NCI-H2196 treated with DMSO at 0.1 percent for 48 hours (cell line): ENCODE data around the gene RAPGEF1.

Experiments used
- DNase-seq: peaks from one replicate; lab custom pipeline; 2025; ENCODE audit not compliant: unreplicated experiment; lab: John Stamatoyannopoulos, UW

RAPGEF1 gene

DNA sequence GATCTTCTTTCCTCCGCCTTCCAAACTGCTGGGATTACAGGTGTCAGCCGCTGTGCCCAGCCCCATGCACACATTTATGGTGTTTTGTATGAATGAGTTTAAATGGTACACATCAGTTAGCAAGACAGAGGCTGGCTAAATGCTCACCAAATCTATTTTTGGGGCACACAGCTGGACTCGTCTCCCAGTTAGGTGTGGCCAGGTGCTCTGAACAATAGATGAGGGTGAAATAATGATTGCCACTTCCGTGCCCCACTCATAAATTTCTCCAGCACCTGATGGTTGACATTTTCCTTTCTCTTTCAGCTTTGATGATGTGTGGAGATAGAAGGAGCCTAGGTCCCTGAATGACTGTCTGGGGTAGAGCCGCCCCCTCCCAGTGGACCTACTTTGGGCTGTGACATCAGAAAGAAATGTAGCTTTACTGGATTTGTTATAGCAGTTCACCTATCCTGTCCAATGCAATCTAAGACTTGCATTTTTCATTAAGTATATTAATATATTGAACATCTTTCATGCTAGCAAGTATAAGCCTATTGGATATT is 8.6 kb upstream of the RAPGEF1 start:
- no peak for DNase-seq

DNA sequence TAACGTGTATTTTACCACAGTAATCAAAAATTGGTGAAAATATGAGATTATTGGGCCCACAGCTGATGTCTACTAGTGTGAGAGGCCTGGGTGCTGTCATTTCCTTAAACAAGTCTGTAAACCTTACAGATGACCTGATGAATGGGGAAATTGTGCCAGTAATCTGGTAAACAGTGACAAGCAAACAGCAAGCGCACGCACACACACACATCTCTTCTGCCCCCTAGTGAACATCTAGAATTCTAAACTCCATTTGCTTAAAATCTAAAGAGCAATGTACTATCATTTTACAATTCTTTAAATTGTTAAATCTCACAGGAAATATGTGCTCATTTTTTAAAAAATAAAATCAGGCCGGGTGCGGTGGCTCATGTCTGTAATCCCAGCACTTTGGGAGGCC is 7.5 kb upstream of the RAPGEF1 start:
- DNase-seq, result peak; percentile 52

DNA sequence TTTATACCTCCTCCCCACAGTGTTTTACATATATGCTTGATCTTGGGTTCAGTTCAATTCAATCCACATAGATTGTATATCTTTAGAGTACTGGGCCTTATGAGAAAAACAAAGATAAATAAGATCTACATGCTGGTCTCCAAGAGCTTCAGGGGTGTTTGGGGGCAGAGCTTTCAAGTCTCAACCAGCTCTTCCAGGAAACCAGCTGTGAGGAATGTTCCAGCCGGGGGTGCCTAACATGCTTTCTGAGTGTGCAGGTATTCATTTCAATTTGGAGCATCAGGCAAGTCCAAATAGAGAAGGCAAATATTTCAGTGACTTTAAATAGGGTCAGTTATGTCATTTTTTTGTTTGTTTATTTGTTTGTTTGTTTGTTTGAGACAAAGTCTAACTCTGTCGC is 5.7 kb upstream of the RAPGEF1 start:
- DNase-seq, result no peak

DNA sequence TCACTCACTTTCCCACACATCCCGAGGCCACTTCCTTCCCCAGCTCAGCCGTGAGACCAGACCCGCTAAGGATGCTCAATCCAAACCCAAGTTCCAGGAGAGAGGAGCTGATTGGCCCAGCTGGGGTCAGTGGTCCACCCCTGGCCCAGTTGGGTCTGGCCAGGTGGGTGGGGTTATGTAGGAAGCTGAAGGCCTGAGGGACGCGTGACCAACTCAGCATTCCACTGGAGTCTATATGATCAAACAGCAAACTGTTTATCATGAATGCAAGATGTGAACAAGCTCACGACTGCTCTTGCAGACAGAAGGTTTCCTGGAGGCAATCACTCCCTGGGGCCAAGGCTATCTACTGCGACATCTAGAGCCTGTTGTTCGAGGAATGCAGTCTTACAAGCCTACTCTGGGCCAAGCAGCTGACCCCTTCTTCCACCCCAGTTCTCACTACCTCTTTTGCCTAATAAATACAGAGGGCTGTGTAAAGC is 4.9 kb upstream of the RAPGEF1 start:
- DNase-seq, result no peak

DNA sequence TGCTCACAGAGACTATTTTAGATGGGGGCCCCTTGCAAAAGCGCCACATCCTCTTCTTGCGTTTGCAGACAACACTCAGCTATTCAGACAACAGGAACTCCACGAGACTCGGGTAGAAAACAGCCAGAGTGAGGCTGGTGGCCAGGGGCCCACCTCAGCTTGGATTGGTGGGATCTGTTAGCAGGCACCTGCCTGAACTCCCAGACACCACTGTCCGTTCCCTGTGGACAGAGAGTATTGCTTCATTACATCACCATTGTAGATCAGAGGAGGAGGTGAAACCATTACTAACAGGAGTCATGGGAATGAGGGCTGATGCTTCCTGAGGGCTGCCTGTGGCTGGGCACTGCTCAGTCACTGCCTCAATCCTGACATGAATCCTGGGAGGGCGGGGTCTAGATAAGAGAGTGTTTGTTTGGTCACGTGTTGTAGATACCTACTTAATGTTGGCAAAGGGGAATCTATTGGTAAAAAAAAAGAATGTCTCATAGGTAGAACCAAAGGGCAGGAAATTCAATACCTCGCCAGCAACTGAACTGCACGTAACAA is 4.4 kb upstream of the RAPGEF1 start:
- DNase-seq, result no peak

DNA sequence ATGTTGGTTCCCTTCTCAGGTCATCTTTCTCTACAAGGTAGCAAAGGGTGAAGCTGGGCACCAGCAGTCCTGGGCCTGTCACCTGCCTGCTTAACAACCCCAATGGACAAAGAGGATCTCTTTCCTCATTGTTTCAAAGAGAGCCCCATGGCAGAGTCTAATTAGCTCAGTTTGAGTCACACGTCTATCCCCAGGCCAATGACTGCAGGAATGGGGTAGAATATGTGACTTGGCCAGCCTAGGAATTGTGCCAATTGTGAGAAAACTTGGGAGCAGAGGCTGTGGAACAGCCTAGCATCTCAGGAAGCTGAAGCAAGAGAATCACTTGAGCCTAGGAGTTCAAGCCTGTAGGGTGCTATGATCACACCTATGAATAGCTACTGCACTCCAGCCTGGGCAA is 3.6 kb upstream of the RAPGEF1 start:
- no peak for DNase-seq

DNA sequence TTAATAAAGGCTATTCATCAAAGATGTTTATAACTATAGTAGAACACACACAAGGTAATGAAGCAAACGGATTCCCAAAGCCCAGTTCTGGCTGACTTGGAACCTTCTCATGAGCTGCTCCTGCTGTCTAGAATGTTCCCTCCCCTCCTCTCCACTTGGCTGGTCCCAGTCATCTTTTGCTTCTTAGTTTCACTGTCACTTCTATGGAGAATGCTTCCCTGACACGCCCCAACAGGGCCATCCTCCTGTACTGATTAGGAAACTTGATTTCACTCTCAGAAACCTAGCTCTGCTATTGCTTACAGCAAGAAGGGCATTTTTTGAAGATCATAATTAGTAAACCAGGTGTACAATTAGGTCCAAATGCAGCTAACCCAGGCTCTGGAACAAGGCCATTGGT is 3.2 kb upstream of the RAPGEF1 start:
- DNase-seq, result no peak

DNA sequence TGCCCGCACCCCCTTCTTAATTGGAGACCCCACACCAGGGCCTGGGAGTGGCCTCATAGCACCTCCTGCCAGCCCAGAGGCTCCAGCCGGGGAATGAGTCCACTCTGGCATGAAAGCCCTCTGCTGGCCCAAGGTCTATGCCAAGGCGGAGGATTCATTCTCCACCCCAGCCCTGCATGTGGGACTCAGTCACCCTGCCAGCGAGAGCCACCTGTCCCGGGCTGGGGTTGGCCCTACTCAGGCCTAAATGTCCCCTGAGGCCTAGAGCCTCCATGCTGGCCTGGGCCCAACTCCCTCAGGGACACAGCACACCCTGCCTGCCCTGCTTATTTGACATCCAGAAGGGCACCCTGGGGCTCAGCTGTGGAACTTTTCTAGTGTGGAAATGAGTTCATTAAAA is 1.0 kb upstream of the RAPGEF1 start:
- no peak for DNase-seq

DNA sequence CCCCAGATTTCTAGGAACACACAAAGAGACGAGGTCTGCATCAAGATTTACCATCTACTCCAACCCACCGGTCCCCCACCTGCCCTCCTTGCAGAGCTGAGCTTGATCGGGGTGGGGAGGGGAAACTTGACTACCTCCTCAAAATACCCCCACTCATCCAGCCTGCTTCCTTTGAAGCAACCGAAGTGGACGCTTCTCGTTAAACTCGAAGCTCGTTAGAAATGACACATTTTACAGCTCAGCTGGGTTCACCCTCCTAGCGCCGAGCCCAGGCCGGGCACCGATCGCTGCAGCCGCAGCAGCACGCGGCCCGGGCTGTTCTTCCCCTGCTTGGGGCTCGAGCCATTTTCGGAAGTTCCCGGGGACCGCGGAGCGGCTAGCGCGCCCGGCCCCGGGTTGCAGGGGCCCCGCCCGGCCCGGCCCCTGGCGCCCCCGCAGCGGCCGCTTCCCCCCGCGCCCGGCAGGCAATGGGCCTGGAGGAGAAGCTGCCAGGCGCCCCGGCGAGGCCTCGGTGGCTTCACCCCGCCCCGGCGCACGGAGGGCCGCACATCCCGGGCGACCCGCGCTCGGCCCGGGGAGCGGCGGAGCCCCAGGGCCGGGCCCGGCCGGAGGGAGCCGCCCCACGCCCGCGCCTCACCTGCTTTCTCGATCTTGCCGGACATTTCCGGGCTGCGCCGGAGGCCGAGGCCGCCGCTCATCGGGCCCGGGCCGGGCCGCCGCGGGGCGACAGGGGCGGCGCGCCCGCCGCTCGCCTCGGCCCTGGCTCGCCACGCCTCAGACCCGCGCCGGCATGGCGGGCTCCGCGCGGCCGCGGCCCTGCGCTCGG is 530 bp downstream of the RAPGEF1 start:
- no peak for DNase-seq

DNA sequence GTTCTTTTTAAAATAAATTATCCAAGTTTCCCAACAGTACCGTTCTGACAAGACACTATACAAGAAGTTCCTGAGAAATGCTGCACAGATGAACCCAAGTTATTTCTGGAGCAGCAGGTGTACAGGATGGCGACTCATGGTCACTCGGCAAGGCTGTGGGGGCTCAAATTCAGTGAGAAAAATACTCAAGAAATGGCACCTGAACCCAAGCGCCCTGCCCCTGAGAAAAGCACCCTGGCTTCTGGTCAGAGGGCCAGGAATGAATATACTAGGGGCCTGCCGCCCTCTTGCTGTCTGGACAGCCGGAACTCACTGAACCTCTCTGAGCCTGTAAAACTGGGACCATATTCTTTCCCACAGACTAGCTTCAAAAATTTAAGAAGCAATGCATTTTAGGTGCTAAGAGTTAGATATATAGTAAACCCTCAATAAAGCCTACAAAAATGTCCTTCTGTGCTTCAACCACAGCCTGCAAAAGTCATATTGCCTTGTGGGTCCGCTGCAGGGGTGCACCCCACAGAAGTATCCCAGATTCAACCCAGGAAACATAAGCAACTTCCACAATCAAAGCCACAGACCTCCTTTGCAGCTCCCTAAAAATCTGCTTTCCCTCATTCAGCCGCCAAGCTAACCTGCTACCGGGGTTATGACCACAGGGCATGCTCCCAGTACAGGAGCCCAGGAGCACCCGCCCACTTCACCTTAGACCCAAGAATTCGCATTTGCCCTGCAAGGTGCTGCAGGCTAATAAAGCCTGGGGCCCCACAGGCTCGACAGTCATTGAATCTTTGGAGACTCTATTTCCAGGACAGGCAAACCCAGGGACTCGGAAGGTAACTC is 1.4 kb downstream of the RAPGEF1 start:
- no peak for DNase-seq

DNA sequence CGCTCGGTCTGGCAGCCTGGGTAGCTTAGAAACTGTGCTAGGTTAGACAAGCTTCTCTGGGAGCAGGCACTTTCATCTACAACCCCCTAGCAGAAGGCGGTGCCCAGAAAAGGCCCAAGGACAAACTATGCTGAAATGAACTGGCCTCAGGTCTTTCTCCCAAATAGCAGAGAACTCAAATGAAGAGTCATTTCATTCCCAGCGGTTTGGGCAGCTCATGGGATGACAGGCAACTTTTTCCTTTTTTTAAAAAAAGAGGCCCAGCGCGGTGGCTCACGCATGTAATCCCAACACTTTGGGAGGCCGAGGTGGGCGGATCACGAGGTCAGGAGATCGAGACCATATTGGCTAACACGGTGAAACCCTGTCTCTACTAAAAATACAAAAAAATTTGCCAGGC is 2.5 kb downstream of the RAPGEF1 start:
- no peak for DNase-seq

DNA sequence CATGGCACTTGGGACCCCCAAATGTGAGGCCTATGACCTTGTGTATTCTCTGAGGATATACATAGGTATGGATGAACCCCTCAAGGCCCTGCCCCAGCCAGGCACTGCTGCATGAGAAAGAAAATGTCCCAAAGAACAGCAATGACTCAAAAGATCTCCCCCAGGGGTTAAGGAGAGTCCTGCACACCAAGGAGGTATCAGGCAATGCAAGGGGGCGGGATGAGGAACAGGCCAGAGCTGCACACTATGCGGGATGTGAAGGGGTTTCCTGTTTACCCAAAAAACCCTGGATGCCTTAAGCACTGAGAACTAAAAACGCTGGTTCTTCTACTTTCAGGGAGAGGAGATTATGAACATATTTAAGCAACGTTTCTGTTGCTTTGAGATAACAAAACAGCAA is 3.4 kb downstream of the RAPGEF1 start:
- DNase-seq, result no peak

DNA sequence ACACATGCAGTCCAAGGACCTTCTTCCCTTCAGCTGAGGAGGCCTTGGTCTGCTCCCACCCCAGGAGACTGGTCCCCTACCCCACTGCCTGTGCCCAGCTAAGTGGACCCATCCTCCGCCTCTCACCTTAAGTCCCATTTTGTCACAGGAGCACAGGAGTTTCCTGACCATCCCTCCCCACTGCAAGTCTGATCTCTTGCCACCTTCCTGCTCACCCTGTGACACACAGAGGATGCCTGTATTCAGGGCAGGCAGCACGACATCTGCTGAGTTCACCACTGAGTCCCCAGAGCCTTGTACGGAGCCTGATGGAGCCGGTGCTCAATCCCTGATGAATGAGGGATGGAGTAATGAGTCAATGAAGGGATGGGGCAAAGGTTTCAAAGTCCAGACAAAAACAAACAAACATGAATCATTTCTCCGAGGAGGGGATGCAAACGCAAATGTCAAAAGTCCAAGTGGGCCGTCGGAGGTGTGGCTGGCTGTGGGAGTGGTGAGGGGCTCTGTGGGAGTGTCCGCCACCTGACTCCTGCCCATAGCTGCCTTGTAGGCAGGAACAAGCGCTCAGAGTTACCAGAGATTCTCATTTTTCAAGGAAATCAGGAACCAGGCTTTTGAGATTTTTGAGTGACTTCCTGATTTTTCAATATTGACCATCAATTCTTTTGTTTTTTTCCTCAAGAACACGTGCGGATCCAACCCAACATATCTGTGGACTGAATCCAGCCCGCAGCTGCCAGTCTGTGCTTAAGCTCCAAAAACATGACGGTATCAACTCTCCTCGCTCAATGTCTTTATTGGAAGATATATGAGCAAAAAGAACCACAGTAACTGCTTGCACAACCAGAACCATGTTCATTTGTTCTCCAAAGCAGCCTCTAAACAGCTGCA is 4.4 kb downstream of the RAPGEF1 start:
- no peak for DNase-seq

DNA sequence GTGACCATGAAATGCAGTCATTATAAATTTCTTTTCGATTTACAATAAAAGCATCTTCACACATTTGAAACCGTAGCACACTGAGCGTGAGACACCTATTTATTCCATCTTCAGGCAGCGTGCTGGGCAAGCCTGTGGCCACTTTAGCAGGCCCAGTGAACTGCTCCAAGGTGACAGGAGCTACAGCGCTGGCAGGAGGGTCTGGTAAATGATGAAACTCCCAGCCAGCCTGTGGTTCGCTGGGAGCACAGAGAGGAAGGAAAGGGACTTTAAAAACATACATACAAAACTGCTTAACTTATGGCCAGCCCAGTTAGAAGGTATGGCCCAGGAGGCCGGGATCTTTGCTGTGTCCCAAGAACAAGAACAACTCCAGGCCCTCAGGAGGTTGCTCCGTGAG is 5.1 kb downstream of the RAPGEF1 start:
- no peak for DNase-seq

DNA sequence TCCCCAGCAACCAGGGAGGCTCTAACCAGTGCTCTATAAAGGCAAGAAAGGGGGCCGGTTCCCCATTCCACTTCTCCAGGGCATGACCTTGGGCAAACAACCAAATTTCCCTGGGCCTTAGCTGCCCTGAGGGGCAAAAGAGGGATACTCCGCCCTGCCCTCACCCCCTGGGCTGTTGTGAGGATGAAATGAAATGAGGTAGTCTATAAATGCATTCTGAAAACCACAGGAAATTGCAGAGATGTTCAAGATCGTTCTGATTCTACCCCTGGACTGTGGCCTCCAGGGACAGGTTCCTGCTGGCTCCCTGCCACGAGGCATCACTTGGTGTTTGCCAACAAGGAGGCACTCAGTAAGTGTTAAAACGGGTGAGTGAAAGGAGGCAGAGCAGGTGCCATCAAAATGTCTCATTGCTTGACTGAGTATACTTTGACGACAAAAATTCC is 5.7 kb downstream of the RAPGEF1 start:
- peak; percentile 23 for DNase-seq

DNA sequence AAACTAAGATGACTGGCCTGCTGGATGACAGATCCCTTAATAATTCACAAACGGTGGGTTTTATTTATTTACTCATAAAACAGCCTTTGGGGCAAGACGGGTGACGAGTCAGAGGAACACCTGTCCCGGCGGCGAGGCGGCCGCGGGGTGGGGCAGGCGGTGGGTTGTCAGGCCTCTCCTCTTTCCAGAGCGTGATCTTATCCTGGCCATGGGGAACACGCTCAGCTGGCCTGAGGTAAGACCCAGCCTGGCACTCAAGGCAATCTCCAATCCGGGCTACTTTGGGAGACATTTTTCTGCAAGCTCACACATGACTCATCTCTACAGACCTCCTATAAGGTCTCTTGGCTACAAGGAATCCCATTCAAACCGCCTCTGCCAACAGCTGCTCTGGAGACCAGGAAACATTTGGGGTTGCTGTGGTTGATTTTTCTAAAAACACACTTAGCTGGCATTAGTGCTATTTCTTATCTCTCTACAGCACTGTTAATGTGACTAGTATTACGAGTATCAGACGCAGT is 6.3 kb downstream of the RAPGEF1 start:
- DNase-seq, result no peak

DNA sequence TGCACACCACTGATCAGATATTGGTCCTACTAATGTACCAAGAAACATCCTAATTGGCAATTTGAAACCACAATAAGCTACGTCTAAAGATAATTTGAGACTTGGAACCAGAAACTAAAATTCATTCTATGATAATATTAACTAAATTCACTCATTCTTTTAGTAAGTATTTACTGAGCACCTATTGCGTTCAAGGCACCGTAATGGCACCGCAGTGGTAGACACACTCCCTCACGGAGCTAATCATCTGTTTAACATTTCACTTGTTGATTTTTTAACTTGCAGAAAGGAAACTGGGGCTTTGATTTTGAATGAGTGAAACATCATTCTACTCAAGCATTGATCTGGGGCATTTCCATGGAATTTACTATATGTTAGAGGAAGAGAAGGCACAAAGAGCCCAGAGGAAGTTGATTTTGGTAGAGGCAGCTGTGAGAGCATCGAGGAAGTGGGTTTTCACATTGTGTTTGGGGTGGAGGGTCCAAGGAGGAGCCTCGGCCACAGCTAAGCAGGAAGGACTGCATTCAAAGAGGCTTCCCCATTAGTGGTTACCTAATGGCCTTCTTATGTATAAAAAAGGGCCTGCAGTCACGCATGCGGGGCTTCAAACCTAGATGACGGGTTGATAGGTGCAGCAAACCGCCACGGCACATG is 7.1 kb downstream of the RAPGEF1 start:
- DNase-seq, result no peak

DNA sequence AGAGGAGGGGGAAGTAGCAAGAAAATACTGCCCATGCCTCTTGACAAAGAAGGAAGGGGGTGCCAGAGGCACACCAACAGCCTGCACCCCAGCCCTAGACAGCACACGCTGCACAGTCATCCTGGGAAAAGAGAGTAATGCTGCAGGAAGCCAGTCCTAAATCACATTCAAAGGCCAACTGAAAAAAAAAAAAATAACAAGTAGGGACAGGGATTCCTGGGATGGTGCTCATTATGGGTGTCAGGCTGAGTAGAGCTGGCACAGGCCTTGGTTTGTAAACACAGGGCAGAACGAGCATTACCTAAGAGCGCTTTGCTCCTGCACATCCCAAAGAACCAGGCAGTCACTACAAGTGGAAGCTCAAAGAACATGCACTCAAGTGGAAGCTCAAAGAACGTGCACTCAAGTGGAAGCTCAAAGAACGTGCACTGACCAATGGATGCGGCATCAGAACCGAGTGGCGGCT is 7.8 kb downstream of the RAPGEF1 start:
- DNase-seq, result peak; percentile 33

DNA sequence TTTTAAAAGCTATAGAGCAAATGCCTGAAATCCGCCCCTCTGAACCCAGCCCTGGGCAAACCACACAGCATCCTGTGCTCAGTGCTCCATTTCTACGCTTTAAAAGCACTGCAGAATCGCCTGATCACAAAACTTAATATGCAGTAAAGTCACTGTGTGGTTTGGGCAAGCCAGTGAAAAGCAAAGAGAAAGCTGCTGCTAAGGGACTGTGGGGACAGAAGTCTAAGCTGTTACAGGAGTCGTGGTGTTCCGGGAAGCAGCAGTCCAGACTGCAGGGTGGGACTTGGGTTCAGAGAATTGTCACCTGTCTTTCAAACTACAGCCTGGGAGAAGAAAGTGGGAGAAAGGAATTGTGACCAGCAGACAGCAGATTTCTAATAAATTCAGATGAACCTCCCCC is 8.2 kb downstream of the RAPGEF1 start:
- DNase-seq, result no peak

DNA sequence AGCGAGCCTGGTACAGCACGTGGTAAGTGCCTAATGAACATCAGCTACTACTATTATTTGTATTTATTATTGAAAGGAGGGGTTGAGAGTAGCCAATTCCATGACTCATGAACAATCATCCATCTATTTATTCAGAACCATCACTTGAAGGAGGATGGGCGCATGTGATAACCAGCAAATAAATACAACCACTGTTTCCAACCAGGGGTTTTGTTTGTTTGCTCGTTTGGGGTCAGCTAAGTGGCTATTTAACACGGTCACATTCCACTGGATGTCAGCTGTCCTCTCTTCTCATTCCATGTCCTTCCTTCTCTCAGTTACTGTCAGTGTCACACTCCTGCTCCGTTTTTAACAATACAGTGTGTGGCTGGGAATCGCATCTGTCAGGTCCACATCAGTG is 8.6 kb downstream of the RAPGEF1 start:
- DNase-seq, result no peak
